HepG2 (cell line): ENCODE measurements around the gene SMURF2. TPM values are rescaled to one million over a fixed set of nuclear protein-coding genes. Genes with fewer than 3 reads are reported as not detected.

Experiments
- ATF1 ChIP-seq: IDR thresholded peaks from 2 replicates; pipeline ENCODE4 v1.6.1; 2016; ENCODE audit warnings: mild to moderate bottlenecking, control low read depth
- FOXK1 ChIP-seq: sonication (generic); formaldehyde crosslinking; IDR thresholded peaks from 2 replicates; pipeline ENCODE4 v1.4.0; 2020; ENCODE audit warnings: low read depth, missing genetic modification reagents, borderline replicate concordance
- HNF4G ChIP-seq, 2 experiments: sonication (generic) in 1 of 2; formaldehyde crosslinking in 1 of 2; IDR thresholded peaks; 2 replicates each; pipeline versions ENCODE4 v1.4.0 to v1.6.1; 2011 to 2020; ENCODE audit warnings: borderline replicate concordance in 2 of 2, low read depth in 2 of 2, mild to moderate bottlenecking in 2 of 2, low read length in 1 of 2, missing genetic modification reagents in 1 of 2, moderate library complexity in 1 of 2
- KDM5A ChIP-seq: fragments of 200-600 bp; sonication (generic); IDR thresholded peaks from 2 replicates; pipeline ENCODE4 v1.7.0; 2018; ENCODE audit warnings: antibody characterized with exemption, mild to moderate bottlenecking, low read length, borderline replicate concordance
- MLLT10 ChIP-seq: sonication (generic); formaldehyde crosslinking; IDR thresholded peaks from 2 replicates; pipeline ENCODE4 v1.4.0; 2020; ENCODE audit warnings: missing genetic modification reagents
- NFE2 ChIP-seq: sonication (generic); formaldehyde crosslinking; IDR thresholded peaks from 2 replicates; pipeline ENCODE4 v1.4.0; 2020; ENCODE audit warnings: missing genetic modification reagents
- RNF2 ChIP-seq: fragments of 450-650 bp; conservative IDR thresholded peaks from 2 replicates; pipeline ENCODE4 v1.6.1; 2016; ENCODE audit warnings: low read depth
- RXRA ChIP-seq: sonication (generic); formaldehyde crosslinking; IDR thresholded peaks from 2 replicates; pipeline ENCODE4 v1.5.1; 2020; ENCODE audit warnings: missing genetic modification reagents
- SCMH1 ChIP-seq: sonication (generic); formaldehyde crosslinking; IDR thresholded peaks from 2 replicates; pipeline ENCODE4 v1.9.0; 2021; ENCODE audit warnings: missing genetic modification reagents, mild to moderate bottlenecking, borderline replicate concordance
- SP1 ChIP-seq, 2 experiments: fragments of 450-650 bp in 1 of 2; sonication (generic) in 1 of 2; formaldehyde crosslinking in 1 of 2; IDR thresholded peaks; 2 replicates each; pipeline versions ENCODE4 v1.4.0 to v1.6.1; 2016 to 2020; ENCODE audit warnings: missing genetic modification reagents in 1 of 2
- SP2 ChIP-seq: sonication (generic); formaldehyde crosslinking; IDR thresholded peaks from 2 replicates; pipeline ENCODE4 v1.5.1; 2020; ENCODE audit warnings: mild to moderate bottlenecking, missing genetic modification reagents
- SSRP1 ChIP-seq: IDR thresholded peaks from 2 replicates; pipeline ENCODE4 v1.6.1; 2016; ENCODE audit warnings: control low read depth
- TBL1XR1 ChIP-seq: fragments of 150-350 bp; IDR thresholded peaks from 2 replicates; pipeline ENCODE4 v1.6.1; 2014; ENCODE audit warnings: borderline replicate concordance, low read length; ENCODE audit not compliant: partially characterized antibody
- TBP ChIP-seq: sonication (generic); formaldehyde crosslinking; IDR thresholded peaks from 2 replicates; pipeline ENCODE4 v1.5.0; 2020; ENCODE audit warnings: missing genetic modification reagents
- TFAP4 ChIP-seq: sonication (generic); IDR thresholded peaks from 2 replicates; pipeline ENCODE4 v1.6.1; 2016; ENCODE audit warnings: low read depth, borderline replicate concordance
- TIGD3 ChIP-seq: sonication (generic); formaldehyde crosslinking; IDR thresholded peaks from 2 replicates; pipeline ENCODE4 v1.5.1; 2020; ENCODE audit warnings: mild to moderate bottlenecking, missing genetic modification reagents, borderline replicate concordance
- ZEB1 ChIP-seq: IDR thresholded peaks from 2 replicates; pipeline ENCODE4 v1.6.1; 2012; ENCODE audit warnings: mild to moderate bottlenecking, low read depth, inconsistent platforms; ENCODE audit not compliant: insufficient replicate concordance
- ZFP1 ChIP-seq: IDR thresholded peaks from 2 replicates; pipeline ENCODE4 v1.6.1; 2016
- ZNF280B ChIP-seq: sonication (generic); formaldehyde crosslinking; IDR thresholded peaks from 2 replicates; pipeline ENCODE4 v1.5.0; 2020; ENCODE audit warnings: missing genetic modification reagents, mild to moderate bottlenecking, borderline replicate concordance
- ZNF441 ChIP-seq: sonication (generic); formaldehyde crosslinking; IDR thresholded peaks from 2 replicates; pipeline ENCODE4 v1.7.0; 2021; ENCODE audit warnings: missing genetic modification reagents, borderline replicate concordance
- ZNF451 ChIP-seq: sonication (generic); formaldehyde crosslinking; IDR thresholded peaks from 2 replicates; pipeline ENCODE4 v1.5.0; 2020; ENCODE audit warnings: mild to moderate bottlenecking, missing genetic modification reagents
- ZNF513 ChIP-seq: sonication (generic); formaldehyde crosslinking; conservative IDR thresholded peaks from 2 replicates; pipeline ENCODE4 v1.5.0; 2020; ENCODE audit warnings: missing genetic modification reagents
- ZNF644 ChIP-seq: IDR thresholded peaks from 2 replicates; pipeline ENCODE4 v1.6.1; 2016; ENCODE audit warnings: low read depth
- ZNF777 ChIP-seq: sonication (generic); formaldehyde crosslinking; IDR thresholded peaks from 2 replicates; pipeline ENCODE4 v1.4.0; 2020; ENCODE audit warnings: missing genetic modification reagents
- ZSCAN29 ChIP-seq: sonication (generic); formaldehyde crosslinking; conservative IDR thresholded peaks from 2 replicates; pipeline ENCODE4 v1.4.0; 2020; ENCODE audit warnings: mild to moderate bottlenecking, missing genetic modification reagents
- polyA plus RNA-seq, 8 experiments: library from polyadenylated mRNA; depleted of rRNA in 3 of 8; stranded (reverse) in 7 of 8; unstranded in 1 of 8; fragments of >200 nt; fragmentation: Illumina TruSeq in 4 of 8; extraction: Trizol in 4 of 8; gene quantifications; 2 replicates each; pipeline versions ENCODE4 v1.2.1 to v1.2.3, GENCODE V29; 2011 to 2016; ENCODE audit warnings: low read depth in 4 of 8, missing spikeins in 1 of 8, mixed read lengths in 1 of 8; ENCODE audit not compliant: insufficient read depth in 1 of 8
- total RNA-seq, 5 experiments: library from RNA; depleted of rRNA; stranded (reverse); fragments of >200 nt; fragmentation: Illumina TruSeq; extraction: Trizol; gene quantifications; 2 replicates each; pipeline ENCODE4 v1.2.3, GENCODE V29; 2016; ENCODE audit warnings: low read depth in 1 of 5

The SMURF2 gene
- total and polyA plus RNA-seq, 2 of the 13 experiments (the other 11 are each of a cell fraction or from before 2014, with no cell fraction given) = 14.9 to 24.3 TPM

GRCh38 chr17:64505340-64506200, 156.5 kb downstream of the SMURF2 start (continued):
- TF ChIP-seq ZNF280B (CRISPR knock-in tag) (peak; percentile 60; the same call in 1 of the 2 replicates), SCMH1 (CRISPR knock-in tag) (no peak), RNF2 (no peak), SP1 (IDR thresholded peaks at IDR 0.05) (no peak), SP1 (CRISPR knock-in tag; IDR thresholded peaks at IDR 0.05) (no peak; the same call in 1 of the 2 replicates), NFE2 (CRISPR knock-in tag) (no peak), TFAP4 (no peak), KDM5A (no peak; the same call in 1 of the 2 replicates), SSRP1 (CRISPR knock-in tag) (peak; percentile 87), RXRA (CRISPR knock-in tag) (0 out of 2 replicates have a peak, but pooled peaks have one; percentile 58), HNF4G (IDR thresholded peaks at IDR 0.05; ENCODE audit: borderline replicate concordance, low read depth, low read length) (no peak), HNF4G (CRISPR knock-in tag; IDR thresholded peaks at IDR 0.05; ENCODE audit: borderline replicate concordance, low read depth) (no peak), ZNF513 (no peak), SP2 (peak; percentile 40; the same call in 1 of the 2 replicates), ZNF451 (no peak; the same call in 1 of the 2 replicates), ATF1 (CRISPR knock-in tag) (no peak), FOXK1 (CRISPR knock-in tag) (no peak), ZNF644 (CRISPR knock-in tag) (no peak), ZEB1 (peak; percentile 8), ZNF777 (CRISPR knock-in tag) (no peak), ZSCAN29 (CRISPR knock-in tag) (no peak), TIGD3 (no peak; the same call in 1 of the 2 replicates), ZNF441 (CRISPR knock-in tag) (no peak), TBL1XR1 (no peak), MLLT10 (no peak; the same call in 1 of the 2 replicates), ZFP1 (CRISPR knock-in tag) (no peak), TBP (CRISPR knock-in tag) (no peak)
